HepG2 (cell line): ENCODE results near the gene PTH1R. TPM values are rescaled to one million over a fixed set of nuclear protein-coding genes. Genes with fewer than 3 reads are reported as not detected.

Experiments
- ATAC-seq: fragments of 200-7000 bp; cut with Tn5 transposase; 3 replicates; pipeline ENCODE4 v1.9.1; 2020; ENCODE audit warnings: mild to moderate bottlenecking, moderate library complexity
- BruUV-seq: library from RNA; stranded (reverse); fragments of 400-500 nt; replicated peaks from 2 replicates; lab custom pipeline; 2021; lab: Mats Ljungman, UMichigan
- CTCF ChIA-PET: fragments of 300-600 bp; formaldehyde crosslinking; extraction: SDS; loops from one replicate; lab custom pipeline; 2021; ENCODE audit warnings: low total read pairs, inconsistent platforms, low intra/inter-chr PET ratio; lab: Yijun Ruan, JAX
- POLR2A ChIA-PET: fragments of 350-600 bp; sonication (Branson Sonifier 250); formaldehyde crosslinking; loops from one replicate; lab custom pipeline; 2020; ENCODE audit warnings: antibody characterized with exemption, inconsistent platforms; lab: Yijun Ruan, JAX
- DNase-seq: peaks from one replicate; pipeline ENCODE4 v3.0.0-alpha.2; 2015; ENCODE audit warnings: low spot score
- FAIRE-seq: peaks from 3 replicates; lab custom pipeline; 2011; peaks lifted over from hg19 to GRCh38; lab: Jason Lieb, UNC
- H2AFZ ChIP-seq: one replicate; pipeline ENCODE4 v1.6.1; 2011; ENCODE audit warnings: low read length, inconsistent platforms
- H3K27ac ChIP-seq: fragments of 300-600 bp; 3 replicates; pipeline ENCODE4 v1.8.0; 2011; ENCODE audit warnings: mixed run types, mild to moderate bottlenecking, mixed read lengths, low read length, inconsistent platforms; ENCODE audit not compliant: insufficient read depth; ENCODE audit errors: extremely low read length
- H3K27me3 ChIP-seq, 2 experiments: fragments of 200-600 bp in 1 of 2; 2 replicates in 1 of 2; 3 replicates in 1 of 2; pipeline versions ENCODE4 v1.6.0 to v1.8.0; 2011; ENCODE audit warnings: low read length in 2 of 2, mild to moderate bottlenecking in 2 of 2, moderate library complexity in 2 of 2, inconsistent platforms in 1 of 2; ENCODE audit not compliant: insufficient read depth in 2 of 2, control insufficient read depth in 1 of 2
- H3K36me3 ChIP-seq, 2 experiments: fragments of 200-600 bp in 1 of 2; replicated peaks in 1 of 2; 2 replicates in 1 of 2; 3 replicates in 1 of 2; pipeline versions ENCODE4 v1.5.1 to v1.8.0; 2011; ENCODE audit warnings: low read length in 2 of 2, inconsistent platforms in 1 of 2; ENCODE audit not compliant: insufficient read depth in 2 of 2, control insufficient read depth in 1 of 2
- H3K4me1 ChIP-seq: 2 replicates; pipeline ENCODE4 v1.5.1; 2012; ENCODE audit warnings: low read length, inconsistent platforms; ENCODE audit not compliant: insufficient read depth
- H3K4me2 ChIP-seq: 2 replicates; pipeline ENCODE4 v1.6.0; 2011; ENCODE audit warnings: low read depth, low read length, inconsistent platforms
- H3K4me3 ChIP-seq, 3 experiments: fragments of 200-600 bp in 1 of 3; sonication (generic), shearing (Covaris generic) in 1 of 3; replicated peaks in 1 of 3; 2 replicates each; pipeline ENCODE4 v1.5.1; 2011 to 2016; ENCODE audit warnings: low read length in 3 of 3, inconsistent platforms in 2 of 3, low read depth in 2 of 3, mild to moderate bottlenecking in 2 of 3, control low read depth in 1 of 3, mixed read lengths in 1 of 3; ENCODE audit not compliant: insufficient read depth in 1 of 3
- H3K79me2 ChIP-seq: one replicate; pipeline ENCODE4 v1.6.1; 2011; ENCODE audit warnings: low read length, inconsistent platforms; ENCODE audit not compliant: insufficient read depth
- H3K9ac ChIP-seq: 2 replicates; pipeline ENCODE4 v1.6.0; 2011; ENCODE audit warnings: mild to moderate bottlenecking, low read depth, low read length, inconsistent platforms; ENCODE audit not compliant: insufficient read depth
- H3K9me3 ChIP-seq: 2 replicates; pipeline ENCODE4 v1.5.1; 2012; ENCODE audit warnings: mild to moderate bottlenecking, low read length
- H4K20me1 ChIP-seq: 2 replicates; pipeline ENCODE4 v1.6.0; 2011; ENCODE audit warnings: inconsistent platforms, mild to moderate bottlenecking, low read length, moderate library complexity; ENCODE audit not compliant: insufficient read depth
- ATRX ChIP-seq: sonication (generic); formaldehyde crosslinking; IDR thresholded peaks from 2 replicates; pipeline ENCODE4 v1.4.0; 2020; ENCODE audit warnings: missing genetic modification reagents, borderline replicate concordance
- FOSL2 ChIP-seq: sonication (generic); formaldehyde crosslinking; IDR thresholded peaks from 2 replicates; pipeline ENCODE4 v1.4.0; 2020; ENCODE audit warnings: missing genetic modification reagents
- JARID2 ChIP-seq: sonication (generic); formaldehyde crosslinking; IDR thresholded peaks from 2 replicates; pipeline ENCODE4 v1.8.1; 2023; ENCODE audit warnings: missing genetic modification reagents, inconsistent platforms; ENCODE audit not compliant: insufficient replicate concordance
- RAD51 ChIP-seq: fragments of 450-650 bp; IDR thresholded peaks from 2 replicates; pipeline ENCODE4 v1.6.1; 2016; ENCODE audit warnings: borderline replicate concordance
- ZNF557 ChIP-seq: sonication (generic); formaldehyde crosslinking; IDR thresholded peaks from 2 replicates; pipeline ENCODE4 v1.4.0; 2020; ENCODE audit warnings: missing genetic modification reagents
- ZSCAN20 ChIP-seq: sonication (generic); formaldehyde crosslinking; IDR thresholded peaks from 2 replicates; pipeline ENCODE4 v1.4.0; 2020; ENCODE audit warnings: missing genetic modification reagents, mild to moderate bottlenecking, borderline replicate concordance
- WGBS: methylation state at CpG from one replicate; pipeline ENCODE4 v1.1.6; 2017; ENCODE audit warnings: low lambda C conversion rate; 5-methylcytosine and 5-hydroxymethylcytosine counted together
- in situ Hi-C: cut with HindIII; loops from 2 replicates; pipeline ENCODE4 v1.10.0; 2017; ENCODE audit warnings: low pct_unique_long_range_greater_than_20kb; ENCODE audit not compliant: extremely low pct_ligation_motif_present
- intact Hi-C: fragments of 100-400 bp; cut with micrococcal nuclease; formaldehyde crosslinking; loops from one replicate; pipeline ENCODE4 v1.10.0; 2022; ENCODE audit not compliant: unreplicated experiment
- polyA plus RNA-seq, 8 experiments: library from polyadenylated mRNA; depleted of rRNA in 3 of 8; stranded (reverse) in 7 of 8; unstranded in 1 of 8; fragments of >200 nt; fragmentation: Illumina TruSeq in 4 of 8; extraction: Trizol in 4 of 8; gene quantifications; 2 replicates each; pipeline versions ENCODE4 v1.2.1 to v1.2.3, GENCODE V29; 2011 to 2016; ENCODE audit warnings: low read depth in 4 of 8, missing spikeins in 1 of 8, mixed read lengths in 1 of 8; ENCODE audit not compliant: insufficient read depth in 1 of 8
- total RNA-seq, 5 experiments: library from RNA; depleted of rRNA; stranded (reverse); fragments of >200 nt; fragmentation: Illumina TruSeq; extraction: Trizol; gene quantifications; 2 replicates each; pipeline ENCODE4 v1.2.3, GENCODE V29; 2016; ENCODE audit warnings: low read depth in 1 of 5
- TF ChIP-seq, protein P1 (sequence below): sonication (generic); formaldehyde crosslinking; IDR thresholded peaks from 2 replicates; pipeline ENCODE4 v1.5.1; 2020; ENCODE audit warnings: mild to moderate bottlenecking, missing genetic modification reagents
- TF ChIP-seq, protein P2 (sequence below): sonication (generic); formaldehyde crosslinking; conservative IDR thresholded peaks from 2 replicates; pipeline ENCODE4 v1.4.0; 2020; ENCODE audit warnings: missing genetic modification reagents

Gene PTH1R
- total and polyA plus RNA-seq, 2 of the 13 experiments (the other 11 are each of a cell fraction or from before 2014, with no cell fraction given): not detected

DNA sequence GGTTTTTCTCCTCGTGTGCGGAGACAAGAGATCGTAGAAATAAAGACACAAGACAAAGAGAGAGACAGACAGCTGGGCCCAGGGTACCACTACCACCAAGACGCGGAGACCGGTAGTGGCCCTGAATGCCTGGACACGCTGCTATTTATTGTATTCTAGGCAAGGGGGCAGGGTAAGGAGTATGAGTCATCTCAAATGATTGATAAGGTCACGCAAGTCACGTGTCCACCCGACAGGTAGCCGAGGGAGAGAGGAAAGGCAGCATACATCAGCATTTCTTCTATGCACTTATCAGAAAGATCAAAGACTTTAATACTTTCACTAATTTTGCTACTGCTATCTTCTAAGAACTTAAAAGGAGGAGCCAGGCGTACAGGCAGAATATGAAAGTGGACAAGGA lies 42.5 kb upstream of the PTH1R start:
- ATAC-seq (no peak), FAIRE-seq (no peak), DNase-seq (no peak)
- Histone ChIP-seq H3K9me3 (peaks cover under 1% of the 10 kb centered on the region; the same call in 1 of the 2 replicates), H3K79me2 (no peaks in the 10 kb centered on the region), H3K4me2 (no peak overlapping the region), H3K27me3 (0 out of 5 replicates have a peak, but pooled peaks cover 0 to 2% of the 10 kb centered on the region in 2 experiments), H3K36me3 (no peaks in the 10 kb centered on the region), H4K20me1 (no peaks in the 10 kb centered on the region), H3K9ac (no peak overlapping the region), H3K4me1 (no peaks in the 10 kb centered on the region), H3K27ac (no peak overlapping the region), H2AFZ (no peak overlapping the region), H3K4me3 (no peak overlapping the region)
- intact Hi-C loops: no loop called here
- in situ Hi-C loops: no loop called here
- 30% methylated on average over 12 of the region's 12 CpGs for WGBS
- no TSS peak for BruUV-seq
- ChIA-PET CTCF (no interaction called here), POLR2A (no interaction called here)
- peak; percentile 70 for TF ChIP-seq FOSL2 (CRISPR knock-in tag)
- peak; percentile 57; the same call in 1 of the 2 replicates for TF ChIP-seq RAD51
- TF ChIP-seq ZSCAN20 (CRISPR knock-in tag): no peak
- no peak for TF ChIP-seq JARID2 (CRISPR knock-in tag)
- TF ChIP-seq, protein P1, sequence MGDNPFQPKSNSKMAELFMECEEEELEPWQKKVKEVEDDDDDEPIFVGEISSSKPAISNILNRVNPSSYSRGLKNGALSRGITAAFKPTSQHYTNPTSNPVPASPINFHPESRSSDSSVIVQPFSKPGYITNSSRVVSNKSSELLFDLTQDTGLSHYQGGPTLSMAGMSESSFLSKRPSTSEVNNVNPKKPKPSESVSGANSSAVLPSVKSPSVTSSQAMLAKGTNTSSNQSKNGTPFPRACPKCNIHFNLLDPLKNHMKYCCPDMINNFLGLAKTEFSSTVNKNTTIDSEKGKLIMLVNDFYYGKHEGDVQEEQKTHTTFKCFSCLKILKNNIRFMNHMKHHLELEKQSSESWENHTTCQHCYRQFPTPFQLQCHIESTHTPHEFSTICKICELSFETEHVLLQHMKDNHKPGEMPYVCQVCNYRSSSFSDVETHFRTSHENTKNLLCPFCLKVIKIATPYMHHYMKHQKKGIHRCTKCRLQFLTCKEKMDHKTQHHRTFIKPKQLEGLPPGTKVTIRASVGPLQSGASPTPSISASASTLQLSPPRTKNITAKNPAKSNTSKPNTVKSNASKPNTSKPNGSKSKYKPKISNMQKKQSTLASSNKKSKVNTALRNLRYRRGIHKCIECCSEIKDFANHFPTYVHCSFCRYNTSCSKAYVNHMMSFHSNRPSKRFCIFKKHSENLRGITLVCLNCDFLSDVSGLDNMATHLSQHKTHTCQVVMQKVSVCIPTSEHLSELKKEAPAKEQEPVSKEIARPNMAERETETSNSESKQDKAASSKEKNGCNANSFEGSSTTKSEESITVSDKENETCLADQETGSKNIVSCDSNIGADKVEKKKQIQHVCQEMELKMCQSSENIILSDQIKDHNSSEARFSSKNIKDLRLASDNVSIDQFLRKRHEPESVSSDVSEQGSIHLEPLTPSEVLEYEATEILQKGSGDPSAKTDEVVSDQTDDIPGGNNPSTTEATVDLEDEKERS (CRISPR knock-in tag): no peak
- TF ChIP-seq ZNF557 (CRISPR knock-in tag): no peak
- no peak for TF ChIP-seq ATRX
- TF ChIP-seq, protein P2, sequence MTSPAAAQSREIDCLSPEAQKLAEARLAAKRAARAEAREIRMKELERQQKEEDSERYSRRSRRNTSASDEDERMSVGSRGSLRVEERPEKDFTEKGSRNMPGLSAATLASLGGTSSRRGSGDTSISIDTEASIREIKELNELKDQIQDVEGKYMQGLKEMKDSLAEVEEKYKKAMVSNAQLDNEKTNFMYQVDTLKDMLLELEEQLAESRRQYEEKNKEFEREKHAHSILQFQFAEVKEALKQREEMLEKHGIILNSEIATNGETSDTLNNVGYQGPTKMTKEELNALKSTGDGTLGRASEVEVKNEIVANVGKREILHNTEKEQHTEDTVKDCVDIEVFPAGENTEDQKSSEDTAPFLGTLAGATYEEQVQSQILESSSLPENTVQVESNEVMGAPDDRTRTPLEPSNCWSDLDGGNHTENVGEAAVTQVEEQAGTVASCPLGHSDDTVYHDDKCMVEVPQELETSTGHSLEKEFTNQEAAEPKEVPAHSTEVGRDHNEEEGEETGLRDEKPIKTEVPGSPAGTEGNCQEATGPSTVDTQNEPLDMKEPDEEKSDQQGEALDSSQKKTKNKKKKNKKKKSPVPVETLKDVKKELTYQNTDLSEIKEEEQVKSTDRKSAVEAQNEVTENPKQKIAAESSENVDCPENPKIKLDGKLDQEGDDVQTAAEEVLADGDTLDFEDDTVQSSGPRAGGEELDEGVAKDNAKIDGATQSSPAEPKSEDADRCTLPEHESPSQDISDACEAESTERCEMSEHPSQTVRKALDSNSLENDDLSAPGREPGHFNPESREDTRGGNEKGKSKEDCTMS: no peak
